ENCODE measurements around the gene CRYBB2. TPM values are rescaled to one million over a fixed set of nuclear protein-coding genes. Genes with fewer than 3 reads are reported as not detected.
"Not testable (repeated sequence)": the region's sequence is repeated elsewhere in the genome, so short reads cannot be mapped to it uniquely, and the experiment has no call there.

CRYBB2 gene
- total RNA-seq, 4 donors from 2014 or later = not detected

- ATAC-seq = no peak
- Histone ChIP-seq H3K27ac (no peak overlapping the region), H3K36me3 (no peaks in the 10 kb centered on the region), H3K27me3 (no peaks in the 10 kb centered on the region), H3K4me1 (no peaks in the 10 kb centered on the region), H3K9me3 (no peaks in the 10 kb centered on the region), H3K4me3 (no peak overlapping the region)
- TF ChIP-seq POLR2A (IDR thresholded peaks at IDR 0.05) (no peak), CTCF (IDR thresholded peaks at IDR 0.05 in 4 of 5, conservative IDR thresholded peaks at IDR 0.05 in 1 of 5) (no peak)
- intact Hi-C loops (cut with DNase I; ENCODE audit: low total_unique reads) (no loop called here), in situ Hi-C loops (cut with MboI; ENCODE audit: low sequenced_read_pairs in 4 of 4) (no loop called here)
- DNase-seq = no peak
Measured at GRCh38 chr22:25203082-25203481, 16.4 kb upstream of the CRYBB2 start.

GRCh38 chr22:25204547-25204946 lies 14.9 kb upstream of the CRYBB2 start:
- ATAC-seq; in situ Hi-C loops (cut with MboI; ENCODE audit: low sequenced_read_pairs in 4 of 4); intact Hi-C loops (cut with DNase I; ENCODE audit: low total_unique reads); H3K27me3 ChIP-seq; DNase-seq; H3K36me3 ChIP-seq; H3K4me1 ChIP-seq; H3K4me3 ChIP-seq; H3K9me3 ChIP-seq; H3K27ac ChIP-seq: not testable (repeated sequence)

- DNase-seq (no peak), ATAC-seq (no peak)
- no peak for TF ChIP-seq POLR2A (IDR thresholded peaks at IDR 0.05)
- no peak for TF ChIP-seq CTCF (IDR thresholded peaks at IDR 0.05 in 4 of 5, conservative IDR thresholded peaks at IDR 0.05 in 1 of 5)
- no peaks in the 10 kb centered on the region for H3K36me3 ChIP-seq
- no peak overlapping the region for H3K27ac ChIP-seq
- intact Hi-C loops (cut with DNase I; ENCODE audit: low total_unique reads) (no loop called here), in situ Hi-C loops (cut with MboI; ENCODE audit: low sequenced_read_pairs in 4 of 4) (no loop called here)
- no peak overlapping the region for H3K4me3 ChIP-seq
- H3K27me3 ChIP-seq = no peaks in the 10 kb centered on the region
- no peaks in the 10 kb centered on the region for H3K9me3 ChIP-seq
- no peaks in the 10 kb centered on the region for H3K4me1 ChIP-seq
Measured at GRCh38 chr22:25205847-25206246, 13.6 kb upstream of the CRYBB2 start.

- no peak for ATAC-seq
- intact Hi-C loops (cut with DNase I; ENCODE audit: low total_unique reads) = no loop called here
- no peaks in the 10 kb centered on the region for H3K4me1 ChIP-seq
- H3K27me3 ChIP-seq = no peaks in the 10 kb centered on the region
- H3K27ac ChIP-seq = no peak overlapping the region
- in situ Hi-C loops (cut with MboI; ENCODE audit: low sequenced_read_pairs in 4 of 4) = no loop called here
- H3K4me3 ChIP-seq = no peak overlapping the region
- DNase-seq = no peak
- H3K36me3 ChIP-seq = no peaks in the 10 kb centered on the region
- H3K9me3 ChIP-seq = no peaks in the 10 kb centered on the region
- no peak for TF ChIP-seq POLR2A (IDR thresholded peaks at IDR 0.05)
- no peak for TF ChIP-seq CTCF (IDR thresholded peaks at IDR 0.05 in 4 of 5, conservative IDR thresholded peaks at IDR 0.05 in 1 of 5)
Measured at GRCh38 chr22:25206998-25207397, 12.4 kb upstream of the CRYBB2 start.

GRCh38 chr22:25207553-25208157 lies 11.8 kb upstream of the CRYBB2 start:
- Histone ChIP-seq H3K36me3 (no peaks in the 10 kb centered on the region), H3K27me3 (no peaks in the 10 kb centered on the region), H3K4me1 (no peaks in the 10 kb centered on the region), H3K9me3 (no peaks in the 10 kb centered on the region), H3K4me3 (no peak overlapping the region), H3K27ac (no peak overlapping the region)
- TF ChIP-seq CTCF (IDR thresholded peaks at IDR 0.05 in 4 of 5, conservative IDR thresholded peaks at IDR 0.05 in 1 of 5) (no peak), POLR2A (IDR thresholded peaks at IDR 0.05) (no peak)
- DNase-seq (no peak), ATAC-seq (no peak)
- intact Hi-C loops (cut with DNase I; ENCODE audit: low total_unique reads) (no loop called here), in situ Hi-C loops (cut with MboI; ENCODE audit: low sequenced_read_pairs in 4 of 4) (no loop called here)
